HepG2 (cell line): ENCODE measurements around the gene YJEFN3. TPM values are rescaled to one million over a fixed set of nuclear protein-coding genes. Genes with fewer than 3 reads are reported as not detected.

Experiments used
- CBX5 ChIP-seq: sonication (generic); formaldehyde crosslinking; IDR thresholded peaks from 2 replicates; pipeline ENCODE4 v1.4.0; 2020; ENCODE audit warnings: missing genetic modification reagents, borderline replicate concordance
- DMAP1 ChIP-seq: IDR thresholded peaks from 2 replicates; pipeline ENCODE4 v1.6.1; 2016
- KDM4B ChIP-seq: sonication (generic); formaldehyde crosslinking; IDR thresholded peaks from 2 replicates; pipeline ENCODE4 v1.4.0; 2020; ENCODE audit warnings: missing genetic modification reagents
- MAFG ChIP-seq: sonication (generic); formaldehyde crosslinking; IDR thresholded peaks from 2 replicates; pipeline ENCODE4 v1.5.1; 2020; ENCODE audit warnings: mild to moderate bottlenecking, missing genetic modification reagents
- MIER2 ChIP-seq: IDR thresholded peaks from 2 replicates; pipeline ENCODE4 v1.6.1; 2016; ENCODE audit warnings: missing biosample characterization, missing genetic modification reagents
- NFATC3 ChIP-seq: sonication (generic); formaldehyde crosslinking; IDR thresholded peaks from 2 replicates; pipeline ENCODE4 v1.5.1; 2020; ENCODE audit warnings: mild to moderate bottlenecking, missing genetic modification reagents
- ONECUT2 ChIP-seq: sonication (generic); formaldehyde crosslinking; IDR thresholded peaks from 2 replicates; pipeline ENCODE4 v1.4.0; 2020; ENCODE audit warnings: missing genetic modification reagents
- PAF1 ChIP-seq: IDR thresholded peaks from 2 replicates; pipeline ENCODE4 v1.6.1; 2016; ENCODE audit warnings: missing genetic modification reagents, missing compliant biosample characterization
- RBFOX2 ChIP-seq: fragments of 200-400 bp; formaldehyde crosslinking; IDR thresholded peaks from 2 replicates; pipeline ENCODE4 v1.6.1; 2017; ENCODE audit warnings: low read depth, mild to moderate bottlenecking, low read length
- RBM39 ChIP-seq: fragments of 200-400 bp; formaldehyde crosslinking; IDR thresholded peaks from one replicate; pipeline ENCODE4 v1.6.1; 2018; ENCODE audit warnings: antibody characterized with exemption, mild to moderate bottlenecking, low read depth, low read length; ENCODE audit not compliant: poor library complexity, severe bottlenecking
- SALL1 ChIP-seq: sonication (generic); formaldehyde crosslinking; IDR thresholded peaks from 2 replicates; pipeline ENCODE4 v1.8.0; 2022; ENCODE audit warnings: mild to moderate bottlenecking, missing genetic modification reagents
- XRCC5 ChIP-seq: fragments of 200-400 bp; formaldehyde crosslinking; optimal IDR thresholded peaks from 2 replicates; pipeline ENCODE3; 2017; ENCODE audit warnings: mild to moderate bottlenecking, low read length
- ZBTB21 ChIP-seq: sonication (generic); formaldehyde crosslinking; IDR thresholded peaks from 2 replicates; pipeline ENCODE4 v1.4.0; 2020; ENCODE audit warnings: missing genetic modification reagents
- ZBTB38 ChIP-seq: sonication (generic); formaldehyde crosslinking; IDR thresholded peaks from 2 replicates; pipeline ENCODE4 v1.5.1; 2020; ENCODE audit warnings: mild to moderate bottlenecking, missing genetic modification reagents
- ZNF501 ChIP-seq: sonication (generic); formaldehyde crosslinking; IDR thresholded peaks from 2 replicates; pipeline ENCODE4 v1.5.1; 2020; ENCODE audit warnings: mild to moderate bottlenecking, moderate library complexity, missing genetic modification reagents
- ZNF543 ChIP-seq: sonication (generic); formaldehyde crosslinking; IDR thresholded peaks from 2 replicates; pipeline ENCODE4 v1.4.0; 2020; ENCODE audit warnings: mild to moderate bottlenecking, missing genetic modification reagents
- polyA plus RNA-seq, 8 experiments: library from polyadenylated mRNA; depleted of rRNA in 3 of 8; stranded (reverse) in 7 of 8; unstranded in 1 of 8; fragments of >200 nt; fragmentation: Illumina TruSeq in 4 of 8; extraction: Trizol in 4 of 8; gene quantifications; 2 replicates each; pipeline versions ENCODE4 v1.2.1 to v1.2.3, GENCODE V29; 2011 to 2016; ENCODE audit warnings: low read depth in 4 of 8, missing spikeins in 1 of 8, mixed read lengths in 1 of 8; ENCODE audit not compliant: insufficient read depth in 1 of 8
- total RNA-seq, 5 experiments: library from RNA; depleted of rRNA; stranded (reverse); fragments of >200 nt; fragmentation: Illumina TruSeq; extraction: Trizol; gene quantifications; 2 replicates each; pipeline ENCODE4 v1.2.3, GENCODE V29; 2016; ENCODE audit warnings: low read depth in 1 of 5
- TF ChIP-seq, protein P1 (sequence below): sonication (generic); formaldehyde crosslinking; IDR thresholded peaks from 2 replicates; pipeline ENCODE4 v1.4.0; 2020; ENCODE audit warnings: missing genetic modification reagents
- TF ChIP-seq, protein P2 (sequence below), 2 experiments: sonication (generic) in 1 of 2; formaldehyde crosslinking in 1 of 2; IDR thresholded peaks; 2 replicates each; pipeline versions ENCODE4 v1.6.1 to v1.9.0; 2014 to 2022; ENCODE audit warnings: antibody characterized with exemption in 1 of 2, borderline replicate concordance in 1 of 2, inconsistent platforms in 1 of 2, low read depth in 1 of 2, missing genetic modification reagents in 1 of 2
- TF ChIP-seq, protein P3 (sequence below): sonication (generic); formaldehyde crosslinking; IDR thresholded peaks from 2 replicates; pipeline ENCODE4 v1.8.1; 2023; ENCODE audit warnings: missing genetic modification reagents, mild to moderate bottlenecking, borderline replicate concordance
- TF ChIP-seq, protein P4 (sequence below): sonication (generic); formaldehyde crosslinking; IDR thresholded peaks from 2 replicates; pipeline ENCODE4 v1.4.0; 2020; ENCODE audit warnings: mild to moderate bottlenecking, missing genetic modification reagents

Gene YJEFN3
- total and polyA plus RNA-seq, 2 of the 13 experiments (the other 11 are each of a cell fraction or from before 2014, with no cell fraction given), result 0.89 to 4.0 TPM

DNA sequence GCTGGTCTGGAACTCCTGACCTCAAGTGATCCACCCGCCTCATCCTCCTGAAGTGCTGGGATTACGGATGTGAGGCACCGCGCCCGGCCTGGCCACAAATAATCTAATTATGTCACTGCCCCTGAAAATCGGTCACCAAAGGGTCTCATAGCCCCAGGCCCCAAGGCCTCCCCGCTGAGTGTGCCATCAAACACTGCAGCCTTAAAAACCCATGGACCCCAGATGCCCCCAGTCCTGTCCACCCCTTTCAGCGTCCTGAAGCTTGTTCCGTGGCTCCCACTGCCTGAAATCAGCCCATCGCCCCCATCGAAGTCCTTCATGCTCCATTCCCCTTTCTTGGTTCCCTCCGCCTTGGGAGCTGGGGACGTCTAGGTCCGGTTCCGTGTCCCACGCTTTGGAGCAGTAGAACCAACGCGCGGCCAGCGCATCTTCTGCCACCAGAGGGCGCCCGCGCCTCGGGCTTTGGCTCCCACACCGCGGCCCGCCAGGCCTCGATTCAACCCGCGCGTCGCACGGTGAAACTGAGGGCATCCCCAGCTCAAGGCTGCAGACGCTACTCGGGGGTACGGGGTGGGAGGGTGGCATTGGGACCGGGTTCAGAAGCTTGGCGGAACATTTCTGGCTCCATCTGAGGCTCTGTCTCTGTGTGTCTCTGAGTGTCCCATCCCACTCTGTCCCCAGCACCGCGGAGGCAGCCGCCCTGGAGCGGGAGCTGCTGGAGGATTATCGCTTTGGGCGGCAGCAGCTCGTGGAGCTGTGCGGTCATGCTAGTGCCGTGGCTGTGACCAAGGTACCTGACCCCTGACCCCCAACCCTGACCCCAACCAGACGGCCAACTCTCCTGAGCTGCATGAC lies 3.5 kb downstream of the YJEFN3 start (continued):
- TF ChIP-seq ZBTB21 (CRISPR knock-in tag) (no peak), SALL1 (CRISPR knock-in tag) (peak; percentile 17; the same call in 1 of the 2 replicates), RBFOX2 (peak; percentile 40; the same call in 1 of the 2 replicates), DMAP1 (CRISPR knock-in tag) (no peak), MIER2 (CRISPR knock-in tag) (no peak), ZNF501 (peak; percentile 62; the same call in 1 of the 2 replicates), ONECUT2 (CRISPR knock-in tag) (no peak), ZNF543 (CRISPR knock-in tag) (0 out of 2 replicates have a peak, but pooled peaks have one; percentile 38), XRCC5 (peak; percentile 87), CBX5 (CRISPR knock-in tag) (peak; percentile 49; the same call in 1 of the 2 replicates), ZBTB38 (CRISPR knock-in tag) (peak; percentile 53; the same call in 1 of the 2 replicates), PAF1 (CRISPR knock-in tag) (0 out of 2 replicates have a peak, but pooled peaks have one; percentile 39), RBM39 (no peak), MAFG (CRISPR knock-in tag) (peak; percentile 35; the same call in 1 of the 2 replicates), KDM4B (0 out of 2 replicates have a peak, but pooled peaks have one; percentile 34), NFATC3 (CRISPR knock-in tag) (0 out of 2 replicates have a peak, but pooled peaks have one; percentile 48)
- TF ChIP-seq, protein P1, sequence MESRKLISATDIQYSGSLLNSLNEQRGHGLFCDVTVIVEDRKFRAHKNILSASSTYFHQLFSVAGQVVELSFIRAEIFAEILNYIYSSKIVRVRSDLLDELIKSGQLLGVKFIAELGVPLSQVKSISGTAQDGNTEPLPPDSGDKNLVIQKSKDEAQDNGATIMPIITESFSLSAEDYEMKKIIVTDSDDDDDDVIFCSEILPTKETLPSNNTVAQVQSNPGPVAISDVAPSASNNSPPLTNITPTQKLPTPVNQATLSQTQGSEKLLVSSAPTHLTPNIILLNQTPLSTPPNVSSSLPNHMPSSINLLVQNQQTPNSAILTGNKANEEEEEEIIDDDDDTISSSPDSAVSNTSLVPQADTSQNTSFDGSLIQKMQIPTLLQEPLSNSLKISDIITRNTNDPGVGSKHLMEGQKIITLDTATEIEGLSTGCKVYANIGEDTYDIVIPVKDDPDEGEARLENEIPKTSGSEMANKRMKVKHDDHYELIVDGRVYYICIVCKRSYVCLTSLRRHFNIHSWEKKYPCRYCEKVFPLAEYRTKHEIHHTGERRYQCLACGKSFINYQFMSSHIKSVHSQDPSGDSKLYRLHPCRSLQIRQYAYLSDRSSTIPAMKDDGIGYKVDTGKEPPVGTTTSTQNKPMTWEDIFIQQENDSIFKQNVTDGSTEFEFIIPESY, result 0 out of 2 replicates have a peak, but pooled peaks have one; percentile 27
- TF ChIP-seq, protein P2, sequence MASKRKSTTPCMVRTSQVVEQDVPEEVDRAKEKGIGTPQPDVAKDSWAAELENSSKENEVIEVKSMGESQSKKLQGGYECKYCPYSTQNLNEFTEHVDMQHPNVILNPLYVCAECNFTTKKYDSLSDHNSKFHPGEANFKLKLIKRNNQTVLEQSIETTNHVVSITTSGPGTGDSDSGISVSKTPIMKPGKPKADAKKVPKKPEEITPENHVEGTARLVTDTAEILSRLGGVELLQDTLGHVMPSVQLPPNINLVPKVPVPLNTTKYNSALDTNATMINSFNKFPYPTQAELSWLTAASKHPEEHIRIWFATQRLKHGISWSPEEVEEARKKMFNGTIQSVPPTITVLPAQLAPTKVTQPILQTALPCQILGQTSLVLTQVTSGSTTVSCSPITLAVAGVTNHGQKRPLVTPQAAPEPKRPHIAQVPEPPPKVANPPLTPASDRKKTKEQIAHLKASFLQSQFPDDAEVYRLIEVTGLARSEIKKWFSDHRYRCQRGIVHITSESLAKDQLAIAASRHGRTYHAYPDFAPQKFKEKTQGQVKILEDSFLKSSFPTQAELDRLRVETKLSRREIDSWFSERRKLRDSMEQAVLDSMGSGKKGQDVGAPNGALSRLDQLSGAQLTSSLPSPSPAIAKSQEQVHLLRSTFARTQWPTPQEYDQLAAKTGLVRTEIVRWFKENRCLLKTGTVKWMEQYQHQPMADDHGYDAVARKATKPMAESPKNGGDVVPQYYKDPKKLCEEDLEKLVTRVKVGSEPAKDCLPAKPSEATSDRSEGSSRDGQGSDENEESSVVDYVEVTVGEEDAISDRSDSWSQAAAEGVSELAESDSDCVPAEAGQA (IDR thresholded peaks at IDR 0.05; ENCODE audit: low read depth), result no peak
- TF ChIP-seq, protein P2 (CRISPR knock-in tag; IDR thresholded peaks at IDR 0.05; ENCODE audit: borderline replicate concordance), result no peak
- TF ChIP-seq, protein P3, sequence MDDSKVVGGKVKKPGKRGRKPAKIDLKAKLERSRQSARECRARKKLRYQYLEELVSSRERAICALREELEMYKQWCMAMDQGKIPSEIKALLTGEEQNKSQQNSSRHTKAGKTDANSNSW (CRISPR knock-in tag), result peak; percentile 47; the same call in 1 of the 2 replicates
- TF ChIP-seq, protein P4, sequence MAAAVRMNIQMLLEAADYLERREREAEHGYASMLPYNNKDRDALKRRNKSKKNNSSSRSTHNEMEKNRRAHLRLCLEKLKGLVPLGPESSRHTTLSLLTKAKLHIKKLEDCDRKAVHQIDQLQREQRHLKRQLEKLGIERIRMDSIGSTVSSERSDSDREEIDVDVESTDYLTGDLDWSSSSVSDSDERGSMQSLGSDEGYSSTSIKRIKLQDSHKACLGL, result 0 out of 2 replicates have a peak, but pooled peaks have one; percentile 20
